ENCODE measurements around the gene MYMX.
A peak's percentile ranks its signal among the peaks of the same experiment; 100 is the strongest.

Gene MYMX

GRCh38 chr6:44176130-44176761 lies 40.5 kb upstream of the MYMX start:
- peaks cover 14% of the 10 kb centered on the region for H3K27me3 ChIP-seq (ENCODE audit: control insufficient read depth, low read length)
- H3K4me3 ChIP-seq (ENCODE audit: low read length), result no peak overlapping the region
- H4K20me1 ChIP-seq (ENCODE audit: control insufficient read depth, insufficient read depth, low read depth, low read length), result no peaks in the 10 kb centered on the region
- H3K9me3 ChIP-seq (ENCODE audit: control insufficient read depth, insufficient read depth, low read length), result no peaks in the 10 kb centered on the region
- no peaks in the 10 kb centered on the region; the same call in 1 of the 2 replicates for H3F3A ChIP-seq (ENCODE audit: control insufficient read depth, insufficient read depth)
- H3K4me2 ChIP-seq (ENCODE audit: low read length), result peak overlapping the region; percentile 49; the same call in 1 of the 2 replicates
- H3K27ac ChIP-seq (ENCODE audit: low read depth, low read length), result no peak overlapping the region
- H3K9me2 ChIP-seq (replicated peaks; ENCODE audit: control insufficient read depth, low read length), result no peaks in the 10 kb centered on the region
- H3K36me3 ChIP-seq (ENCODE audit: control insufficient read depth, low read length), result no peaks in the 10 kb centered on the region
- H3K79me2 ChIP-seq (ENCODE audit: control insufficient read depth, low read length), result no peaks in the 10 kb centered on the region
- TF ChIP-seq CTCF (IDR thresholded peaks at IDR 0.05; ENCODE audit: low read depth, low read length, poor library complexity, severe bottlenecking), result no peak
- TF ChIP-seq EZH2phosphoT487 (IDR thresholded peaks at IDR 0.05; ENCODE audit: borderline replicate concordance, low read length), result no peak
- H3K4me1 ChIP-seq (ENCODE audit: control insufficient read depth, low read length), result peaks cover 9% of the 10 kb centered on the region

GRCh38 chr6:44176762-44177509 lies 39.8 kb upstream of the MYMX start:
- Histone ChIP-seq H3K4me2 (ENCODE audit: low read length) (peak overlapping the region; percentile 49), H3K4me1 (ENCODE audit: control insufficient read depth, low read length) (peaks cover 9% of the 10 kb centered on the region), H3K79me2 (ENCODE audit: control insufficient read depth, low read length) (no peaks in the 10 kb centered on the region), H3K9me2 (replicated peaks; ENCODE audit: control insufficient read depth, low read length) (no peaks in the 10 kb centered on the region), H3K36me3 (ENCODE audit: control insufficient read depth, low read length) (no peaks in the 10 kb centered on the region), H3F3A (ENCODE audit: control insufficient read depth, insufficient read depth) (no peaks in the 10 kb centered on the region; the same call in 1 of the 2 replicates), H3K4me3 (ENCODE audit: low read length) (peak overlapping the region; percentile 11; the same call in 1 of the 2 replicates), H4K20me1 (ENCODE audit: control insufficient read depth, insufficient read depth, low read depth, low read length) (no peaks in the 10 kb centered on the region), H3K27ac (ENCODE audit: low read depth, low read length) (no peak overlapping the region), H3K9me3 (ENCODE audit: control insufficient read depth, insufficient read depth, low read length) (no peaks in the 10 kb centered on the region), H3K27me3 (ENCODE audit: control insufficient read depth, low read length) (peaks cover 14% of the 10 kb centered on the region)
- no peak for TF ChIP-seq CTCF (IDR thresholded peaks at IDR 0.05; ENCODE audit: low read depth, low read length, poor library complexity, severe bottlenecking)
- TF ChIP-seq EZH2phosphoT487 (IDR thresholded peaks at IDR 0.05; ENCODE audit: borderline replicate concordance, low read length), result no peak

- no peaks in the 10 kb centered on the region for H3K9me2 ChIP-seq (replicated peaks; ENCODE audit: control insufficient read depth, low read length)
- no peaks in the 10 kb centered on the region for H3K36me3 ChIP-seq (ENCODE audit: control insufficient read depth, low read length)
- H3K79me2 ChIP-seq (ENCODE audit: control insufficient read depth, low read length), result no peaks in the 10 kb centered on the region
- no peak for TF ChIP-seq CTCF (IDR thresholded peaks at IDR 0.05; ENCODE audit: low read depth, low read length, poor library complexity, severe bottlenecking)
- no peak for TF ChIP-seq EZH2phosphoT487 (IDR thresholded peaks at IDR 0.05; ENCODE audit: borderline replicate concordance, low read length)
- H3K4me2 ChIP-seq (ENCODE audit: low read length), result no peak overlapping the region
- no peaks in the 10 kb centered on the region; the same call in 1 of the 2 replicates for H3F3A ChIP-seq (ENCODE audit: control insufficient read depth, insufficient read depth)
- H4K20me1 ChIP-seq (ENCODE audit: control insufficient read depth, insufficient read depth, low read depth, low read length), result no peaks in the 10 kb centered on the region
- H3K9me3 ChIP-seq (ENCODE audit: control insufficient read depth, insufficient read depth, low read length), result no peaks in the 10 kb centered on the region
- H3K4me3 ChIP-seq (ENCODE audit: low read length), result no peak overlapping the region
- H3K4me1 ChIP-seq (ENCODE audit: control insufficient read depth, low read length), result peaks cover 9% of the 10 kb centered on the region
- H3K27me3 ChIP-seq (ENCODE audit: control insufficient read depth, low read length), result peaks cover 11% of the 10 kb centered on the region
- H3K27ac ChIP-seq (ENCODE audit: low read depth, low read length), result no peak overlapping the region
Observed at GRCh38 chr6:44177691-44178423, 38.9 kb upstream of the MYMX start.

All from DOHH2 (cell line).